Testis (tissue), 2 donors: ENCODE measurements around the gene LMX1A.

ENCODE experiments used
- CTCF ChIP-seq, 3 experiments: fragments of 450-650 bp in 2 of 3; fragments of 200-600 bp in 1 of 3; sonication (generic) in 1 of 3; IDR thresholded peaks; one replicate each; pipeline ENCODE4 v1.5.1; 2016 to 2019; ENCODE audit warnings: antibody characterized with exemption in 3 of 3, mild to moderate bottlenecking in 2 of 3, moderate library complexity in 1 of 3
- POLR2A ChIP-seq: fragments of 450-650 bp; IDR thresholded peaks from one replicate; pipeline ENCODE4 v1.6.1; 2017; ENCODE audit warnings: antibody characterized with exemption, mild to moderate bottlenecking, moderate library complexity

GRCh38 chr1:165365341-165365740 is 8.8 kb upstream of the LMX1A start:
- TF ChIP-seq POLR2A = no peak
- no peak for TF ChIP-seq CTCF (IDR thresholded peaks at IDR 0.05)
